ENCODE results near the gene PFKP. TPM values are rescaled to one million over a fixed set of nuclear protein-coding genes. Genes with fewer than 3 reads are reported as not detected.
"Not testable (repeated sequence)": the region's sequence is repeated elsewhere in the genome, so short reads cannot be mapped to it uniquely, and the experiment has no call there.

Gene PFKP
- total RNA-seq, 4 donors from 2014 or later: 64.3 to 261 (median 107) TPM

DNA sequence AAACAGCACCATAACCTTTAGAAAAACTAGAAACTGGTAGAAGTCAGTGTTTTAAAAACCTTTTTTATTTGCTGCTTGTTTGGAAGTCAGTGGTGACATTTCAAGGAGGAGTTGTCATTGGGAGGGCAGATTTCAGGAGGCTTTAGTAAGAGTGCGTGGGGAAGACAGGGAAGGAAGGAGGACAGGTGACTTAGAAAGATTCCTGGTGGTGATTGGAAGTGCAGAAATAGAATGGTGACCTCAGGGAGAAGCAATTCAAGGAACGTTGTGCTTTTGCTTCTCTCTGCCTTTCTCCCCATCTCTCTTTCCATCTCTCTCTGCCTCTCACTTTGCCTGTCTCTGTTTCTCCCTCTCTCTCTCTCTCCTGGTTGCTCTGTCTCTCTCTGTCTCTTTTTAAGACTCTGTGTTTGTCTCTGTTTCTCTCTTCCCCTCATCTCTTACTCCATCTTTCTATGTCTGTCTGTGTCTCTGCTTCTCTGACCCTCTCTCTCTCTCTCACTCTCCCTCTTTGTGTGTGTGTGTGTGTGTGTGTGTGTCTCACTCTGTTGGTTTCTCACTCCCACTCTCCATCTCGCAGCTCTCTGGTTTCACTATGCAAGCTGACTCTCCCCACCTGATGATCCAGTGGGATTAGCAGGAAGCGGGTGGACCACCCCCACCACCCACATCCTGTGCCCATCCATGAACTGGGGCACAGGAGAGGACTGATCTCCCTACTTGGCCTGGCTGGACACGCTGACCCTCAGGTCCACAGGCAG, 10.9 kb upstream of the PFKP start:
- H3K9me3 ChIP-seq: no peaks in the 10 kb centered on the region
- ATAC-seq: no peak
- H3K27ac ChIP-seq: no peak overlapping the region
- no peak for TF ChIP-seq POLR2A (IDR thresholded peaks at IDR 0.05)
- TF ChIP-seq EP300 (IDR thresholded peaks at IDR 0.05): no peak
- TF ChIP-seq POLR2AphosphoS5 (IDR thresholded peaks at IDR 0.05): no peak
- TF ChIP-seq, protein P1, sequence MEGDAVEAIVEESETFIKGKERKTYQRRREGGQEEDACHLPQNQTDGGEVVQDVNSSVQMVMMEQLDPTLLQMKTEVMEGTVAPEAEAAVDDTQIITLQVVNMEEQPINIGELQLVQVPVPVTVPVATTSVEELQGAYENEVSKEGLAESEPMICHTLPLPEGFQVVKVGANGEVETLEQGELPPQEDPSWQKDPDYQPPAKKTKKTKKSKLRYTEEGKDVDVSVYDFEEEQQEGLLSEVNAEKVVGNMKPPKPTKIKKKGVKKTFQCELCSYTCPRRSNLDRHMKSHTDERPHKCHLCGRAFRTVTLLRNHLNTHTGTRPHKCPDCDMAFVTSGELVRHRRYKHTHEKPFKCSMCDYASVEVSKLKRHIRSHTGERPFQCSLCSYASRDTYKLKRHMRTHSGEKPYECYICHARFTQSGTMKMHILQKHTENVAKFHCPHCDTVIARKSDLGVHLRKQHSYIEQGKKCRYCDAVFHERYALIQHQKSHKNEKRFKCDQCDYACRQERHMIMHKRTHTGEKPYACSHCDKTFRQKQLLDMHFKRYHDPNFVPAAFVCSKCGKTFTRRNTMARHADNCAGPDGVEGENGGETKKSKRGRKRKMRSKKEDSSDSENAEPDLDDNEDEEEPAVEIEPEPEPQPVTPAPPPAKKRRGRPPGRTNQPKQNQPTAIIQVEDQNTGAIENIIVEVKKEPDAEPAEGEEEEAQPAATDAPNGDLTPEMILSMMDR (IDR thresholded peaks at IDR 0.05): no peak
- 48 to 56% methylated on average over 2 to 3 of the region's 5 CpGs for WGBS, 2 donors (ENCODE audit: low coverage in 1 of 2)
- no peaks in the 10 kb centered on the region for H3K27me3 ChIP-seq
- peaks cover 0 to 18% (median 0%) of the 10 kb centered on the region in 3 donors for H3K4me1 ChIP-seq
- H3K36me3 ChIP-seq: no peaks in the 10 kb centered on the region
- H3K4me3 ChIP-seq: no peak overlapping the region

DNA sequence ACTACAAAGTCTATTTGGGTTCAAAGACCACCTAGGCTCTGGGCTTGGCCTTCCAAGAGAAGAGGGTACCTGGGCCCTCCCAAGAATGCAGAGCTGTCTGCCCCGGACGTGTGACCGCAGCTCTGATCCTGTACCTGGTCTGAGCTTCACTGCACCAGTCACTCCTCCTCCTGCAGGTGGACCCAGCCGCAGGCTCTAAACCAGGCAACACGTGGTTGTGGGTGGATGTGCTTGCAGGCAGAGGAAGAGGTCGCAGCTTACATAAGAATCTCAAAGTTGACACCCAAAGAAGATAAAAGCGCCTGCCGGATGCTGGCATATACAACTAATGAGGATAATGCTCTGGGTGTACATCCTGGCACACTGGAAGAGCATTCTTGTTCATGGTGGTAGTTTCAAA, 9.4 kb upstream of the PFKP start:
- peaks cover 0 to 11% (median 0%) of the 10 kb centered on the region in 3 donors for H3K4me1 ChIP-seq
- ATAC-seq: no peak
- H3K9me3 ChIP-seq: no peaks in the 10 kb centered on the region
- no peak overlapping the region for H3K4me3 ChIP-seq
- TF ChIP-seq POLR2A (IDR thresholded peaks at IDR 0.05) (no peak), POLR2AphosphoS5 (IDR thresholded peaks at IDR 0.05) (no peak), EP300 (IDR thresholded peaks at IDR 0.05) (no peak)
- TF ChIP-seq, protein P1 (IDR thresholded peaks at IDR 0.05): no peak
- no peaks in the 10 kb centered on the region for H3K36me3 ChIP-seq
- H3K27me3 ChIP-seq: no peaks in the 10 kb centered on the region
- 100% methylated on average over 1 to 3 of the region's 8 CpGs for WGBS, 2 donors (ENCODE audit: low coverage in 1 of 2)
- no peak overlapping the region for H3K27ac ChIP-seq

GRCh38 chr10:3059974-3060373, 7.4 kb upstream of the PFKP start:
- TF ChIP-seq POLR2A (IDR thresholded peaks at IDR 0.05) (no peak), POLR2AphosphoS5 (IDR thresholded peaks at IDR 0.05) (no peak)
- no peaks in the 10 kb centered on the region for H3K27me3 ChIP-seq
- H3K9me3 ChIP-seq: no peaks in the 10 kb centered on the region
- peaks cover 0 to 5% (median 0%) of the 10 kb centered on the region in 3 donors for H3K4me1 ChIP-seq
- 85 to 90% methylated on average over 2 to 3 of the region's 8 CpGs for WGBS, 2 donors (ENCODE audit: low coverage in 1 of 2)
- no peak overlapping the region for H3K27ac ChIP-seq
- no peak for ATAC-seq
- H3K36me3 ChIP-seq: no peaks in the 10 kb centered on the region
- H3K4me3 ChIP-seq: no peak overlapping the region

GRCh38 chr10:3060481-3060889, 6.9 kb upstream of the PFKP start:
- Histone ChIP-seq H3K9me3 (no peaks in the 10 kb centered on the region), H3K4me3 (no peak overlapping the region), H3K36me3 (no peaks in the 10 kb centered on the region), H3K4me1 (no peaks in the 10 kb centered on the region), H3K27me3 (no peaks in the 10 kb centered on the region), H3K27ac (no peak overlapping the region)
- 65 to 91% methylated on average over 4 of the region's 4 CpGs for WGBS, 2 donors (ENCODE audit: low coverage in 1 of 2)
- no peak for TF ChIP-seq POLR2AphosphoS5 (IDR thresholded peaks at IDR 0.05)
- no peak for TF ChIP-seq POLR2A (IDR thresholded peaks at IDR 0.05)
- TF ChIP-seq, protein P1 (IDR thresholded peaks at IDR 0.05): no peak
- TF ChIP-seq EP300 (IDR thresholded peaks at IDR 0.05): no peak
- no peak for ATAC-seq

DNA sequence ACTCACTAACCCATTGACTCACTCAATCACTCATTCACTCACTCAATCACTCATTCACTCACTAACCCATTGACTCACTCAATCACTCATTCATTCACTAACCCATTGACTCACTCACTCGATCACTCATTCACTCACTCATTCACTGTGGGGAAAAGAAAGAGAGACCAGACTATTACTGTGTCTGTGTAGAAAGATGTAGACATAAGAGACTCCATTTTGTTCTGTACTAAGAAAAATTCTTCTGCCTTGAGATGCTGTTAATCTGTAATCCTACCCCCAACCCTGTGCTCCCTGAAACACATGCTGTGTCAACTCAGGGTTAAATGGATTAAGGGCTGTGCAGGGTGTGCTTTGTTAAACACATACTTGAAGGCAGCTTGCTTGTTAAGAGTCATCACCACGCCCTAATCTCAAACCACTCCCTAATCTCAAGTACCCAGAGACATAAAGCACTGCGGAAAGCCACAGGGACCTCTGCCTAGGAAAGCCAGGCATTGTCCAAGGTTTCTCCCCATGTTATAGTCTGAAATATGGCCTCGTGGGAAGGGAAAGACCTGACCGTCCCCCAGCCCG, 5.9 kb upstream of the PFKP start:
- H3K36me3 ChIP-seq, H3K27ac ChIP-seq, H3K4me3 ChIP-seq, H3K4me1 ChIP-seq, H3K9me3 ChIP-seq, H3K27me3 ChIP-seq, ATAC-seq: not testable (repeated sequence)
- 63% methylated on average over 3 of the region's 6 CpGs; no CpG with 5 or more reads in 1 of the 2 donors for WGBS, 2 donors (ENCODE audit: low coverage in 1 of 2)
